ENCODE data around the gene CD109. TPM values are rescaled to one million over a fixed set of nuclear protein-coding genes. Genes with fewer than 3 reads are reported as not detected.
"Not testable (repeated sequence)": the region's sequence is repeated elsewhere in the genome, so short reads cannot be mapped to it uniquely, and the experiment has no call there.

Gene CD109
- total RNA-seq, 1 experiment from 2014 or later = 0.18 TPM

DNA sequence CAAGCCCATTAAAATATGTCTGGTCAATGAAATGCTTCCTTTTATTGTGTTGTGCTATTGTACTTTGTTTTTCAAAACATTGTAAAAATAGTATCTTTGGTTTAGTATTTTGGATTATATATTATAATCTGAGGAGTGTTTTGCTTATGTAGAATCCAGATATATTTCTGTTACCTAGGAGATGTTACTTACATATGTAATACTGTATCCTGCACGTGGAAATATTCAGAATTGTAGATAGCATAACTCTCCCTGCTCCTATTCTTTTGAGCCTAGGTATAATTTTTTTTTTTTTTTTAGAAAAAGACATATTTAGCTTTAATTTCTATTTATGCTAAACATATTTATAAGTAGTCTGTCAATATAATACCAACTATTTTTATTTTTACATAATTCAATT, 130.6 kb downstream of the CD109 start:
- H3K27me3 Mint-ChIP-seq (ENCODE audit: insufficient read depth, unreplicated experiment) = no peaks in the 10 kb centered on the region
- no peak overlapping the region for H3K4me3 ChIP-seq (ENCODE audit: low read depth, low read length)
- H3K4me3 Mint-ChIP-seq (ENCODE audit: unreplicated experiment) = no peak overlapping the region
- BruUV-seq (replicated peaks) = no TSS peak
- H3K36me3 ChIP-seq (ENCODE audit: control insufficient read depth, insufficient read depth, low read length) = no peaks in the 10 kb centered on the region
- ChIA-PET CTCF (no interaction called here), POLR2A (no interaction called here)
- H3K4me1 Mint-ChIP-seq (ENCODE audit: low read depth, unreplicated experiment) = no peaks in the 10 kb centered on the region
- no peak for DNase-seq
- intact Hi-C loops (cut with micrococcal nuclease; ENCODE audit: unreplicated experiment) = no loop called here
- TF ChIP-seq, protein P1, sequence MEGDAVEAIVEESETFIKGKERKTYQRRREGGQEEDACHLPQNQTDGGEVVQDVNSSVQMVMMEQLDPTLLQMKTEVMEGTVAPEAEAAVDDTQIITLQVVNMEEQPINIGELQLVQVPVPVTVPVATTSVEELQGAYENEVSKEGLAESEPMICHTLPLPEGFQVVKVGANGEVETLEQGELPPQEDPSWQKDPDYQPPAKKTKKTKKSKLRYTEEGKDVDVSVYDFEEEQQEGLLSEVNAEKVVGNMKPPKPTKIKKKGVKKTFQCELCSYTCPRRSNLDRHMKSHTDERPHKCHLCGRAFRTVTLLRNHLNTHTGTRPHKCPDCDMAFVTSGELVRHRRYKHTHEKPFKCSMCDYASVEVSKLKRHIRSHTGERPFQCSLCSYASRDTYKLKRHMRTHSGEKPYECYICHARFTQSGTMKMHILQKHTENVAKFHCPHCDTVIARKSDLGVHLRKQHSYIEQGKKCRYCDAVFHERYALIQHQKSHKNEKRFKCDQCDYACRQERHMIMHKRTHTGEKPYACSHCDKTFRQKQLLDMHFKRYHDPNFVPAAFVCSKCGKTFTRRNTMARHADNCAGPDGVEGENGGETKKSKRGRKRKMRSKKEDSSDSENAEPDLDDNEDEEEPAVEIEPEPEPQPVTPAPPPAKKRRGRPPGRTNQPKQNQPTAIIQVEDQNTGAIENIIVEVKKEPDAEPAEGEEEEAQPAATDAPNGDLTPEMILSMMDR (IDR thresholded peaks at IDR 0.05; ENCODE audit: insufficient read depth in 1 of 2, low read depth in 1 of 2, low read length in 1 of 2, severe bottlenecking in 1 of 2, unreplicated experiment in 1 of 2) = no peak
- H3K36me3 Mint-ChIP-seq (ENCODE audit: insufficient read depth, unreplicated experiment) = no peaks in the 10 kb centered on the region
- H3K9me3 ChIP-seq = no peaks in the 10 kb centered on the region
- H3K4me1 ChIP-seq = no peaks in the 10 kb centered on the region
- H3K9me3 Mint-ChIP-seq (ENCODE audit: unreplicated experiment) = no peaks in the 10 kb centered on the region
- no peak overlapping the region for H3K27ac Mint-ChIP-seq (ENCODE audit: unreplicated experiment)
- no peaks in the 10 kb centered on the region for H3K27me3 ChIP-seq (replicated peaks; ENCODE audit: control insufficient read depth, insufficient read depth, low read length)

DNA sequence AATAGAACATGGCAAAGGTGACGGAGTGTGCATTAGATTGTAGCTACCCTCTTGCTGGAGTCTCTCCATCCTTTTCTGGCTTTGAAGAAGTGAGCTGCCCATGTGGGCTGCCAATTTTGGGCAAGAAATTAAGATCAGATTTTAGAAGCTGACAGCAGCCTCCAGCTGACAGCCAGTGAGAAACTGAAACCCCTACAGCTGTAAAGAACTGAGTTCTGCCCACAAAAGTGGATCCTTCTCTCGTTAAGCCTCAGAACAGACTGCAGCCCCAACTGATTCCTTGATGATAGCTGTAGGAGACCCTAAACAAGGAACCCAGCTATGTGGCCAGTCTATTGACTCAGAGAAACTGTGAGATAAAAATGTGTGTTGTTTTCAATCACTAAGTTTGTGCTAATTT, 134.1 kb downstream of the CD109 start:
- POLR2A ChIA-PET = no interaction called here
- Histone ChIP-seq H3K4me3 (ENCODE audit: low read depth, low read length) (no peak overlapping the region), H3K27me3 (replicated peaks; ENCODE audit: control insufficient read depth, insufficient read depth, low read length) (no peaks in the 10 kb centered on the region), H3K9me3 (no peaks in the 10 kb centered on the region), H3K36me3 (ENCODE audit: control insufficient read depth, insufficient read depth, low read length) (no peaks in the 10 kb centered on the region), H3K4me1 (no peaks in the 10 kb centered on the region)
- TF ChIP-seq, protein P1 (IDR thresholded peaks at IDR 0.05; ENCODE audit: insufficient read depth in 1 of 2, low read depth in 1 of 2, low read length in 1 of 2, severe bottlenecking in 1 of 2, unreplicated experiment in 1 of 2) = no peak
- intact Hi-C loops (cut with micrococcal nuclease; ENCODE audit: unreplicated experiment) = no loop called here
- no peaks in the 10 kb centered on the region for H3K9me3 Mint-ChIP-seq (ENCODE audit: unreplicated experiment)
- no peaks in the 10 kb centered on the region for H3K4me1 Mint-ChIP-seq (ENCODE audit: low read depth, unreplicated experiment)
- no peak overlapping the region for H3K27ac Mint-ChIP-seq (ENCODE audit: unreplicated experiment)
- no peaks in the 10 kb centered on the region for H3K36me3 Mint-ChIP-seq (ENCODE audit: insufficient read depth, unreplicated experiment)
- no peak for DNase-seq
- no peaks in the 10 kb centered on the region for H3K27me3 Mint-ChIP-seq (ENCODE audit: insufficient read depth, unreplicated experiment)
- CTCF ChIA-PET = interaction anchor here (0.9 kb wide), 1 partner anchor 38 kb away, joined by 3 read pairs; no protein-coding TSS in a partner anchor
- no peak overlapping the region for H3K4me3 Mint-ChIP-seq (ENCODE audit: unreplicated experiment)
- no TSS peak for BruUV-seq (replicated peaks)

DNA sequence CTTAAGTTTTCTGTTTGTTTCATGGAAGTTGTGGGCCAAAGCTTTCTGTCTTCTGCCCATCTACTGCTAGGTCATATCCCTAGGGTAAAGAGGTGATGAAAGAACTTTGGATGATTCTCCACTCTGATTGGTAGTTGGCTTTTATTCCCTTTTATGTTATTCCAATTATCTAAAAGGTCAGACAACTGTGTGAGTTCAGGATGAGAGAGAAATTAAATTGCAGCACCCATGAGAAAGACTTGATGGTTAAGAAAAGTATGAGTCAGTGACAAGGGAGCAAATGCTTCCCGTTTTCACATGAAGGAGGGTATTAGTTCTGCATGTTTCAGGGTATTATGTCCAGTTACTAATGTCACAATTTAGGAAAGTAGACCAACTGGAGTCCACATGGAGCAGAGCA, 136.3 kb downstream of the CD109 start:
- Mint-ChIP-seq H3K27ac (ENCODE audit: unreplicated experiment) (no peak overlapping the region), H3K36me3 (ENCODE audit: insufficient read depth, unreplicated experiment) (no peaks in the 10 kb centered on the region), H3K4me3 (ENCODE audit: unreplicated experiment) (no peak overlapping the region), H3K27me3 (ENCODE audit: insufficient read depth, unreplicated experiment) (no peaks in the 10 kb centered on the region), H3K4me1 (ENCODE audit: low read depth, unreplicated experiment) (no peaks in the 10 kb centered on the region), H3K9me3 (ENCODE audit: unreplicated experiment) (no peaks in the 10 kb centered on the region)
- ChIA-PET POLR2A (no interaction called here), CTCF (no interaction called here)
- intact Hi-C loops (cut with micrococcal nuclease; ENCODE audit: unreplicated experiment) = no loop called here
- no peaks in the 10 kb centered on the region for H3K9me3 ChIP-seq
- H3K36me3 ChIP-seq (ENCODE audit: control insufficient read depth, insufficient read depth, low read length) = no peaks in the 10 kb centered on the region
- H3K4me3 ChIP-seq (ENCODE audit: low read depth, low read length) = no peak overlapping the region
- H3K27me3 ChIP-seq (replicated peaks; ENCODE audit: control insufficient read depth, insufficient read depth, low read length) = no peaks in the 10 kb centered on the region
- TF ChIP-seq, protein P1 (IDR thresholded peaks at IDR 0.05; ENCODE audit: insufficient read depth in 1 of 2, low read depth in 1 of 2, low read length in 1 of 2, severe bottlenecking in 1 of 2, unreplicated experiment in 1 of 2) = no peak
- H3K4me1 ChIP-seq = no peaks in the 10 kb centered on the region
- no peak for DNase-seq
- no TSS peak for BruUV-seq (replicated peaks)

DNA sequence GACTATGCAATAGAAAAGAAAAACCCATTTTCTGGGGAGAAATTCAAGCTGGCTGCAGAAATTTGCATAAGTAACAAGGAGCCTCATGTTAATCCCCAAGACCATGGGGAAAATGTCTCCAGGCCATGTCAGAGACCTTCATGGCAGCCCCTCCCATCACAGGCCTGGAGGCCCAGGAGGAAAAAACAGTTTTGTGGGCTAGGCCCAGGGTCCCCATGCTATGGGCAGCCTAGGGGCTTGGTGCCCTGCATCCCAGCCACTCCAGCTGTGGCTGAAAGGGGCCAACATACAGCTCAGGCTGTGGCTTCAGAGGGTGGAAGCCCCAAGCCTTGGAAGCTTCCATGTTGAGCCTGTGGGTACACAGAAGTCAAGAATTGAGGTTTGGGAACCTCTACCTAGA, 148.7 kb downstream of the CD109 start:
- intact Hi-C loops (cut with micrococcal nuclease; ENCODE audit: unreplicated experiment); H3K4me3 ChIP-seq (ENCODE audit: low read depth, low read length); H3K27ac Mint-ChIP-seq (ENCODE audit: unreplicated experiment); H3K4me3 Mint-ChIP-seq (ENCODE audit: unreplicated experiment); H3K27me3 Mint-ChIP-seq (ENCODE audit: insufficient read depth, unreplicated experiment); POLR2A ChIA-PET; H3K4me1 Mint-ChIP-seq (ENCODE audit: low read depth, unreplicated experiment); H3K9me3 ChIP-seq; H3K36me3 Mint-ChIP-seq (ENCODE audit: insufficient read depth, unreplicated experiment); H3K4me1 ChIP-seq; H3K27me3 ChIP-seq (replicated peaks; ENCODE audit: control insufficient read depth, insufficient read depth, low read length); DNase-seq; H3K36me3 ChIP-seq (ENCODE audit: control insufficient read depth, insufficient read depth, low read length); BruUV-seq (replicated peaks); CTCF ChIA-PET: not testable (repeated sequence)
- peaks cover 52% of the 10 kb centered on the region for H3K9me3 Mint-ChIP-seq (ENCODE audit: unreplicated experiment)

DNA sequence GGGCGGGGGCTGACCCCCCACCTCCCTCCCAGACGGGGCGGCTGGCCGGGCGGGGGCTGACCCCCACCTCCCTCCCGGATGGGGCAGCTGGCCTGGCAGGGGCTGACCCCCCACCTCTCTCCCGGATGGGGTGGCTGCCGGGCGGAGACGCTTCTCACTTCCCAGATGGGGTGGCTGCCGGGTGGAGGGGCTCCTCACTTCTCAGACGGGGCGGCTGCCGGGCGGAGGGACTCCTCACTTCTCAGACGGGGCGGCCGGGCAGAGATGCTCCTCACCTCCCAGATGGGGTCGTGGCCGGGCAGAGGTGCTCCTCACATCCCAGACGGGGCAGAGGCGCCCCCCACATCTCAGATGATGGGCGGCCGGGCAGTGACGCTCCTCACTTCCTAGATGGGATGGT, 155.0 kb downstream of the CD109 start:
- H3K27ac Mint-ChIP-seq (ENCODE audit: unreplicated experiment); DNase-seq; CTCF ChIA-PET; POLR2A ChIA-PET; H3K4me1 Mint-ChIP-seq (ENCODE audit: low read depth, unreplicated experiment); H3K4me3 ChIP-seq (ENCODE audit: low read depth, low read length); H3K27me3 ChIP-seq (replicated peaks; ENCODE audit: control insufficient read depth, insufficient read depth, low read length); H3K9me3 ChIP-seq; BruUV-seq (replicated peaks); H3K27me3 Mint-ChIP-seq (ENCODE audit: insufficient read depth, unreplicated experiment); intact Hi-C loops (cut with micrococcal nuclease; ENCODE audit: unreplicated experiment); H3K36me3 Mint-ChIP-seq (ENCODE audit: insufficient read depth, unreplicated experiment); H3K4me1 ChIP-seq; H3K4me3 Mint-ChIP-seq (ENCODE audit: unreplicated experiment); H3K36me3 ChIP-seq (ENCODE audit: control insufficient read depth, insufficient read depth, low read length): not testable (repeated sequence)
- H3K9me3 Mint-ChIP-seq (ENCODE audit: unreplicated experiment) = peaks cover 23% of the 10 kb centered on the region

Data from Caco-2 (cell line).